AG09319 (cell line): ENCODE data around the gene HIF3A.

Source experiments
- DNase-seq: peaks from one replicate; pipeline ENCODE4 v3.0.0-alpha.2; 2010; ENCODE audit warnings: low read depth; ENCODE audit errors: extremely low read depth
- TF ChIP-seq, protein P1 (sequence below): IDR thresholded peaks from 2 replicates; pipeline ENCODE4 v1.5.1; 2011; ENCODE audit warnings: low read depth, mild to moderate bottlenecking, inconsistent platforms, low read length, moderate library complexity

Gene HIF3A

DNA sequence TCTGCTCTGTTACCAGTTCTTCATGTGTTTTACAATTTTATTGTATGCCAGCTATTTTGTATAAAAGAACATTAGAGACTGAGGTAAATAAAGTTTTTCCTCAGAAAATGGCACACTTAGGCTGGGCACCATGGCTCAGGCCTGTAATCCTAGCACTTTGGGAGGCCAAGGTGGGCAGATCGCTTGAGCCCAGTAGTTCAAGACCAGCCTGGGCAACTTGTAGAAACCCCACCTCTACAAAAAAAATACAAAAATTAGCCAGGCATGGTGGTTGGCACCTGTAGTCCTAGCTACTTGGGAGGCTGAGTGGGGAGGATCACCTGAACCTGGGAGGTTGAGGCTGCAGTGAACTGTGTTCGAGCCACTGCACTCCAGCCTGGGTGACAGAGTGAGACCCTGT lies 84.5 kb downstream of the HIF3A start:
- TF ChIP-seq, protein P1, sequence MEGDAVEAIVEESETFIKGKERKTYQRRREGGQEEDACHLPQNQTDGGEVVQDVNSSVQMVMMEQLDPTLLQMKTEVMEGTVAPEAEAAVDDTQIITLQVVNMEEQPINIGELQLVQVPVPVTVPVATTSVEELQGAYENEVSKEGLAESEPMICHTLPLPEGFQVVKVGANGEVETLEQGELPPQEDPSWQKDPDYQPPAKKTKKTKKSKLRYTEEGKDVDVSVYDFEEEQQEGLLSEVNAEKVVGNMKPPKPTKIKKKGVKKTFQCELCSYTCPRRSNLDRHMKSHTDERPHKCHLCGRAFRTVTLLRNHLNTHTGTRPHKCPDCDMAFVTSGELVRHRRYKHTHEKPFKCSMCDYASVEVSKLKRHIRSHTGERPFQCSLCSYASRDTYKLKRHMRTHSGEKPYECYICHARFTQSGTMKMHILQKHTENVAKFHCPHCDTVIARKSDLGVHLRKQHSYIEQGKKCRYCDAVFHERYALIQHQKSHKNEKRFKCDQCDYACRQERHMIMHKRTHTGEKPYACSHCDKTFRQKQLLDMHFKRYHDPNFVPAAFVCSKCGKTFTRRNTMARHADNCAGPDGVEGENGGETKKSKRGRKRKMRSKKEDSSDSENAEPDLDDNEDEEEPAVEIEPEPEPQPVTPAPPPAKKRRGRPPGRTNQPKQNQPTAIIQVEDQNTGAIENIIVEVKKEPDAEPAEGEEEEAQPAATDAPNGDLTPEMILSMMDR, result no peak
- no peak for DNase-seq

DNA sequence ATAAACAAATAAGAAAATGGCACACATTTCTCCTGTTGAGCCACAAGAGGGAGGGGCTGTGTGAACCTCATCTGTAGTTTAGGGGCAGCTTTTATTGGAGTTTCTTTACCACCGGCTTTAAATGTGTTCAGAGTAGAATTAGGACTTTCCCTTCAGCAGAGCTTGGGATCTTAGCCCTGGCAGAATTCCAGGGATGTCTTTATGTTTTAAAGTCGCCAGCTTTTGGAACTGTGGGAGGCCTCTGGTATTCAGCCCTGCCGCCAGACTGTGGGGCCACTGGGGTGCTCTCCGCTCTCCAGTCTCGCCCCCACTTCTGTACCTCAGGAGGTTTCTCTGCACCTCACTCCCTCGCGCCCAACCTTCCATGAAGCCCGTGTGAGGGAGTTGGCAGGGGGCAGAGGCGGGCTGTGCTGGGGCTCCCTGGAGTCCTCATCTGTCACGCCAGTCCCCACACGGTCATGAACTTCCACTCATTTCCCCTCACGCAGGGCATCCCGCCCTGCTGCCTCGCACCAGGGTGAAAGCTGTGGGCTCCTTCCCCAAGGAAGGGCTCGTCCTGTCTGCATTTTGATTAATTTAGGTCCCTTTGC lies 85.0 kb downstream of the HIF3A start:
- no peak for DNase-seq
- TF ChIP-seq, protein P1, result no peak

DNA sequence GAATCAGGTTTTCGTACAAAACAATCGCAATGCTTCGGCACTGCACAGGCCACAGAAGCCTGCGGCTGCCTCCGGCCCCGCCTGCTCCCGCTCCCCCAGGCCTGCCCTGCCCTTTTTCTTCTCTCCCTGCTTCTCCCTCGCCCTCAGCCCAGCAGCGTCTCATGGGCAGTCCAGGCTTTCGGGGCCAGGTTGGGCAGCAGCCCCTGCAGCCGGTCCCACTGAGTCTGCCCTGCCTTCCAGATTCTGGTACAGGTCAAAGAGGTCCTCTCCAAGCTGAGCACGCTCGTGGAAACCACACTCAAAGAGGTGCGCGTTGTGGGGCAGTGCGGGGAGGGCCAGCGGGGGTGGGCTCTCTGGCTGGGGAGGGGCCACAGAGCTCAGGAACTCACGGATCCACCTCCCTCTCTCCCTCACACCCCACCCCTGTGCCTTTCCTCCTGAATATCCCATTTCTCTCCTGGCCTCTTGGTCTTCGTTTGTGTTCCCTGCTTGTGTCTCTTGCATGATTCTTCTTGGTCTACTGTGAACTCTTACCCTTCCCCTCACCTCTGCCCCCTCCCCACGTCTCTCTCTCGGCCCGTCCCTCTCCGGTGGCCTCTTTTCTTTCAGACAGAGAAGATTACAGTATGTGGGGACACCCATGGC lies 86.5 kb downstream of the HIF3A start:
- no peak for DNase-seq

DNA sequence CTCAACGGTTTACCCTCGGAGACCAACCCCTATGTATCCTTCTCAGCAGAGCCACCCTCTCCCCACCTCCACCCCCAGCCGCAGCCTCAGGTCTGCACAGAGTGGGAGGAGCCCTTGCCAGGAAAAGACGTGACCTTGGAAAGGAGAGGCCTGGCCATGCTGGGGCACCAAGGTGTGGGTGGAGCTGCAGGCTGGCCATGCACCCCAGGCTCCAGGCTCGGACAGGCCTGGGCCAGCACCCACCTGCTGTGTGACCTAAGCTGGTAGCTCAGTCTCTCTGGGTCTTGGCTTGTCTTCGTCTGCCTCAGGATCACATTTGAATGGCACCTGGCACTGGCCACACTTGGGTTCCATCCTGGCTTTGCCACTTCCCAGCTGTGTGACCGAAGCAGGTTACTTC lies 87.0 kb downstream of the HIF3A start:
- DNase-seq, result no peak
- TF ChIP-seq, protein P1, result no peak

More for the DNA sequence above, 86.5 kb downstream of the HIF3A start:
- TF ChIP-seq, protein P1, result no peak

DNA sequence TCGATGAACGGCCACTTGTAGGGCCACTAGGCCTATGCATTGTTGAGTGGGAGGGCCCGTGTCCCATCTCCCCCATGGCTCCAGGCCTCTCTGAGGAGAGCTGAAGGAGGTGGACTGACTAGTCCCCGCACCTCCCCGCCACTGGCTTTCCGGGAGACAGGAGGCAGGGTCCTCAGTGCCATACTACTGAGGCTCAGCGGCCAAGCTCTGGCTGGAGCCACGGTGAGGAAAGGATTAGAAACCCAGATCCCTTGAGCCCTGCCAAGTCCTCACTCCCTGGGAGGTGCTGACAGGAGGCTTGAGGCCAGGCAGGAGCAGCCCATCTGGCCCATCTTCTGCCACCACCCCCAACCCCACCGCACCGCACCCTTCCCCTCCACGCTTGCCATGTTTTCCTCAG lies 87.6 kb downstream of the HIF3A start:
- TF ChIP-seq, protein P1, result no peak
- no peak for DNase-seq

DNA sequence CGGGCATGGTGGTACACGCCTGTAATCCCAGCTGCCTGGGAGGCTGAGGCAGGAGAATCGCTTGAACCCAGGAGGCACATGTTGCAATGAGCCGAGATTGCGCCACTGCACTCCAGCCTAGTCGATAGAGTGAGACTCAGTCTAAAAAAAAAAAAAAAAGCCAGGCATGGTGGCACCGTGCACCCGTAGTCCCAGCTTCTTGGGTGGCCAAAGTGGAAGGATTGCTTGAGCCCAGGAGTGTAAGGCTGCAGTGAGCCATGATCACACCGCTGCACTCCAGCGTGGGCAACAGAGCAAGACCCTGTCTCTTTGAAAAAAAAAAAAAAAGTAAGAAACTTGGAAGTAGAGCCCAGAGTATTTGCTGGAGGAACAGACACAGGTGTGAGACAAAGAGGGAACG lies 88.8 kb downstream of the HIF3A start:
- no peak for DNase-seq
- TF ChIP-seq, protein P1, result no peak

DNA sequence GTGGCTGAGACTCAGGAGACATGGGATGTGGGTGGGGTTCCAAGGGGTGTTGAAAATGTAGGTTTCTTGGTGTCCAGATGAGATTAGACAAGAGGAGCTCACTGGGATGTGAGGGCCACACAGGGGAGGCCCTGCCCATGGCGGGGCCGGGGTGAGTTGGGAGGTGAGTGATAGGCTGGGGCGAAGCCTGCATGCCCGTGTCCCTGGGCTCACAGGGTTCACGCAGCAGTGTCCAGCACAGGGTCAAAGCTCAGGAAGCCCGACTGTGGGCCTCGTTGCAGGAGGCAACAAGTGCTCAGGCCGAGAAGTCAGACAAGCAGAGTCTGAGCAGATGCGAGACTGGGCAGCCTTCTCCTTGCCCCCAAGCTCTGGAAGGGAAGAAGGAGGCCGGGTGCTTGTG lies 89.3 kb downstream of the HIF3A start:
- TF ChIP-seq, protein P1, result no peak

More for the DNA sequence above, 89.3 kb downstream of the HIF3A start:
- DNase-seq, result no peak
